HCT116 (cell line): ENCODE results near the gene NOXO1.

ENCODE experiments used
- ATF3 ChIP-seq: IDR thresholded peaks from 2 replicates; pipeline ENCODE4 v1.6.1; 2012
- CEBPB ChIP-seq: IDR thresholded peaks from 2 replicates; pipeline ENCODE4 v1.6.1; 2012; ENCODE audit warnings: low read depth
- CTCF ChIP-seq, 3 experiments: fragments of 200-600 bp in 1 of 3; sonication (generic) in 1 of 3; IDR thresholded peaks in 2 of 3; conservative IDR thresholded peaks in 1 of 3; 2 replicates each; pipeline ENCODE4 v1.5.1; 2012 to 2017; ENCODE audit warnings: low read depth in 2 of 3, low read length in 2 of 3, antibody characterized with exemption in 1 of 3, borderline replicate concordance in 1 of 3, control low read depth in 1 of 3, mild to moderate bottlenecking in 1 of 3, mixed read lengths in 1 of 3, mixed run types in 1 of 3, moderate library complexity in 1 of 3; ENCODE audit not compliant: insufficient read depth in 1 of 3
- EGR1 ChIP-seq: IDR thresholded peaks from 2 replicates; pipeline ENCODE4 v1.6.1; 2012; ENCODE audit warnings: low read depth
- EZH2 ChIP-seq: fragments of 200-600 bp; sonication (generic); IDR thresholded peaks from 2 replicates; pipeline ENCODE4 v1.6.1; 2017; ENCODE audit warnings: antibody characterized with exemption, mixed run types
- JUND ChIP-seq: IDR thresholded peaks from 2 replicates; pipeline ENCODE4 v1.6.1; 2012
- POLR2A ChIP-seq: IDR thresholded peaks from 2 replicates; pipeline ENCODE4 v1.7.0; 2011; ENCODE audit warnings: borderline replicate concordance; ENCODE audit not compliant: insufficient read depth, insufficient read length; ENCODE audit errors: extremely low read depth
- POLR2AphosphoS5 ChIP-seq: IDR thresholded peaks from 2 replicates; pipeline ENCODE4 v1.6.1; 2011; ENCODE audit warnings: mild to moderate bottlenecking, low read depth, low read length, moderate library complexity
- SIN3A ChIP-seq: IDR thresholded peaks from 2 replicates; pipeline ENCODE4 v1.6.1; 2012; ENCODE audit warnings: low read depth
- SP1 ChIP-seq: IDR thresholded peaks from 2 replicates; pipeline ENCODE4 v1.6.1; 2012; ENCODE audit warnings: low read depth
- YY1 ChIP-seq: IDR thresholded peaks from 2 replicates; pipeline ENCODE4 v1.6.1; 2011; ENCODE audit warnings: low read length, low read depth, moderate library complexity, mild to moderate bottlenecking; ENCODE audit not compliant: insufficient replicate concordance; ENCODE audit errors: extremely low read depth
- ZNF274 ChIP-seq: fragments of 200-500 bp; sonication (Bioruptor generic); IDR thresholded peaks from 2 replicates; pipeline ENCODE4 v1.6.1; 2014; ENCODE audit warnings: mild to moderate bottlenecking, low read depth, low read length, inconsistent platforms

GRCh38 chr16:1973461-1974156 is 7.7 kb downstream of the NOXO1 start:
- TF ChIP-seq CTCF (IDR thresholded peaks at IDR 0.05 in 2 of 3, conservative IDR thresholded peaks at IDR 0.05 in 1 of 3; ENCODE audit: borderline replicate concordance in 1 of 3, insufficient read depth in 1 of 3, low read depth in 2 of 3, low read length in 2 of 3) (no peak), CEBPB (no peak), JUND (no peak), EGR1 (no peak), POLR2AphosphoS5 (no peak), SP1 (no peak), POLR2A (no peak), SIN3A (no peak), EZH2 (no peak), ZNF274 (no peak), ATF3 (no peak), YY1 (no peak)
